SK-N-DZ (cell line): Measurements from ENCODE around the gene UFC1.

ENCODE experiments used
- DNase-seq: peaks from one replicate; pipeline ENCODE4 v3.0.0-alpha.2; 2015; ENCODE audit warnings: low spot score

Gene UFC1

DNA sequence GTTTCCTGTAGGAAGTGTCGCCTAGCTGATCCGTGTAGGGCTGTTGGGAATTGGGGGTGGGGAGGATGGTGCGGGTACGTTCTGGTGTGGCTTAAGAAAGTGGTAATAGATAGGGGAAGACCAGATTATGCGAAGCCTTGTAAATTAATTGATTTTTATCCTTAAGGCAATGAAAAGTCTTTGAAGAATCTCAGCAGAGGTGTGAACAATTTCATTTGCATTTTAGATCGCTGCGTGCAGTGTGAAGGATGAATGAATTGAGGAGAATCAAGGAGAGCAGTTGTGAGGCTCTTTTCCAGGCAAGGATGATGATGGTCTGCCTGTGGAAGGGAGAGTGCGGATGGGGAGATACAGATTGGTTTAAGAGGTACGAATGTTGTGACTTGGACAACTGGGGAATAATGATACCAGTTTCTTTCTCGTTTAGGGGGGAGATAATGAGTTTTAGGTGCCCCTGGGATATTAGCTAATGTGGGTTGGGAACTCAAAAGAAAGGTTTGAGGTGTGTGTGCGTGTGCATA is 20.5 kb upstream of the UFC1 start:
- DNase-seq = no peak

DNA sequence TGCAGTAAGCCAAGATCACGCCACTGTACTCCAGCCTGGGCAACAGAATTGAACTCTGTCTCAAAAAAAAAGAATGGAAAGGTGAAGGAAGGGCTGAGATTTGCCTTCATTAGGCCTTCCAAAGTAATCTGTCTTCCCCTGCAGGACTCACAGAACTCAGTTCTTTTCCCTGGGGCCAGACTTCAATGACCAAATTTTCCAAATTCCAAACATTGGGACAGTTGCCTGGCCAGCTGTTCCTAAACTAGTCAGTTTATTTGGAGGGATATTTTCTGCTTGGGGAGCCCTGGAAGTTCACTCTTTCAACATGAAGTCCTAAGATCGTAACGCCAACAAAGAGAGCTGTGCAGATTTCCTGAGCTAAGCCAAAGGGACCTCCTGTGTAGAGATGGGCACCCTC is 15.9 kb upstream of the UFC1 start:
- no peak for DNase-seq

- DNase-seq = no peak
Measured at GRCh38 chr1:161138431-161138830, 15.3 kb upstream of the UFC1 start.

- peak; percentile 52 for DNase-seq
Measured at GRCh38 chr1:161139766-161140165, 14.0 kb upstream of the UFC1 start.

GRCh38 chr1:161140755-161141400 is 12.9 kb upstream of the UFC1 start:
- no peak for DNase-seq

DNA sequence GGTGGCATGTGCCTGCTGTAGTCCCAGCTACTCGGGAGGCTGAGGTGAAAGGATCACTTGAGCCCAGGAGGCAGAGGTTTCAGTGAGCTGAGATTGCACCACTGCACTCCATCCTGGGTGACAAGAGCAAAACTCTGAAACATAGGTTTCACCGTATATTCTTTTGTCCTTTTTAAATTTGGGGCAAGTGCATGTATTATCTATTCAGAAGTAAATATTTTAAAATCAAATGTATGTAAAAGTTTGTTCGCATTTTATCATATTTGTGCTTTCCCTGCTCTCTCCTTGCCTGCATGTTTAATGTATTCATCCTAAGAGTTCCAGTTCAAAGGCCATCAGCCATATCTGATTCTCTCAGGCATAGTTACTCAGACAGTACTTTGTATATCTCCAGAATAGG is 7.9 kb upstream of the UFC1 start:
- DNase-seq = no peak

DNA sequence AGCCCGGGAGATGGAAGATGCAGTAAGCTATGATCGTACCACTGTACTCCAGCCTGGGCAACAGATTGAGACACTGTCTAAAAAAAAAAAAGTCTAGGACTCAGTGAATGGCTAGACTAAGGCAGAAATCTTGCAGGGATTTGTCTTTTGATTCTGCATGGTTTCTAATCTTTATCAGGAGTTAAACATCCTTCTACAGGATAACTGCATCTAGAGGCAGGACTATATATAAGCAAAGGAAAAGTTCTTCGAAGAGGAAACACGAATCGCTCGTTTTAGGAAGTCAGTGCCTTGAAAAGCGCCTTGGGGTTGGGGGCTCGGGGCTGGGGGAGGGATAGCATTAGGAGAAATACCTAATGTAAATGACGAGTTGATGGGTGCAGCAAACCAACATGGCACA is 602 bp upstream of the UFC1 start:
- DNase-seq = no peak

DNA sequence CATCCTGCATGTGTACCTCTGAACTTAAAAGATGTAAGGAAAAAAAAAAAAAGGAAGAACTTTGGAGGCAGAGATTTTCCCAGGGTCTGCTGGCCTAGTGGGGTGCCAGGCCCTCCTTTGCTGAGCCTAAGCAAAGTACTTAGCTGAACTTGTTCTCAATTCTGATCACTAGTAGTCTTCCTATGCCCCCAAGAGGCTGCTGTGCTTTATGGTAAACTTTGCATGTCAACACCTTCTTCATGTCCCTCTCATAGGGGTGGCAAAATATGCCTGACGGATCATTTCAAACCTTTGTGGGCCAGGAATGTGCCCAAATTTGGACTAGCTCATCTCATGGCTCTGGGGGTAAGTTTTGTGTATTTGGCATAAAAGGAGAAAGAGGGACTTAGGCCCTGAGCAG is 4.1 kb downstream of the UFC1 start:
- no peak for DNase-seq

DNA sequence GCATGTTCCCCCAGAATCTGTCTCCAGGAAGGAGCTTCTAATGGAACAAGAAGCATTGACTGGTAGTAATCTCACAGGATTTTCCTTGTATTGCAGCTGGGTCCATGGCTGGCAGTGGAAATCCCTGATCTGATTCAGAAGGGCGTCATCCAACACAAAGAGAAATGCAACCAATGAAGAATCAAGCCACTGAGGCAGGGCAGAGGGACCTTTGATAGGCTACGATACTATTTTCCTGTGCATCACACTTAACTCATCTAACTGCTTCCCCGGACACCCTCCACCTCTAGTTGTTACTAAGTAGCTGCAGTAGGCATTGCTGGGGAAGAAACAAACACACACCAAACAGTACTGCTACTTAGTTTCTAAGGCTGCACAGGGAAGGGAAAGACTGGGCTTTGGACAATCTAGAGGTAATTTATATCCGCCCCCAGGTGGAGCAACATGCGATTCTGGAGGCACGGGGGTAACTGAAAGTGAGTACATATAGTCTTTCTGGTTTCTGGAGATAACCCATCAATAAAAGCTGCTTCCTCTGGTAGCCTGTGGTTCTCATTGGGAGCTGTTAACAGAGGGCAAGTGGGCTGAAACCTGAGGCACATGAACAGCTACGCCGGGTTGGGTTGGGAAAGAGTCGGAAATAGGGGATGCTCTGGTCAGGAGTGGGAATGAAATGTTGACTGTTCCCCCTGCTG is 4.7 kb downstream of the UFC1 start:
- DNase-seq = no peak

- DNase-seq = peak; percentile 92
Measured at GRCh38 chr1:161159087-161159912, 5.5 kb downstream of the UFC1 start, which contains the start of gene USP21. Gene USP21 (plus strand): TSS chr1:161159500. CDS start chr1:161160641, 1,141 bp downstream.

GRCh38 chr1:161159913-161160243 is 6.1 kb downstream of the UFC1 start:
- DNase-seq = no peak

- DNase-seq = no peak
Measured at GRCh38 chr1:161160671-161161145, 6.9 kb downstream of the UFC1 start.

- no peak for DNase-seq
Measured at GRCh38 chr1:161161652-161162051, 7.9 kb downstream of the UFC1 start.

GRCh38 chr1:161162052-161162451 is 8.3 kb downstream of the UFC1 start:
- no peak for DNase-seq

DNA sequence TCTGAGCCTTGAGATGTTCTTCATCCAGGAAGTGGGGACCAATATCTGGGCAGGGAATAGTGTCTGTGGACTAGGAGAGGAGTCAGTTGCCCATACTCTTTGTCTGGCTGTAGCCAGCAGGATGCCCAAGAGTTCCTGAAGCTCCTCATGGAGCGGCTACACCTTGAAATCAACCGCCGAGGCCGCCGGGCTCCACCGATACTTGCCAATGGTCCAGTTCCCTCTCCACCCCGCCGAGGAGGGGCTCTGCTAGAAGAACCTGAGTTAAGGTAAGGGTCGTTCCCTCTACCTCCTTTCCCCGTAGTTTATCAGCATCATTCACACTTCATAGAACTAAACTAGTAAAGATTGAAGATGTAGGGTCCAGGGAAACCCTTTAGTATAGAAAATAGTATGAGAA is 9.0 kb downstream of the UFC1 start:
- no peak for DNase-seq

- DNase-seq = no peak
Measured at GRCh38 chr1:161163793-161164192, 10.0 kb downstream of the UFC1 start.

GRCh38 chr1:161164901-161165610 is 11.3 kb downstream of the UFC1 start:
- DNase-seq = no peak

- peak; percentile 99 for DNase-seq
Measured at GRCh38 chr1:161165742-161166668, 12.2 kb downstream of the UFC1 start, which contains the start of gene PPOX. Gene PPOX (plus strand): TSS chr1:161166426. CDS start chr1:161166848, 422 bp downstream.

GRCh38 chr1:161166669-161167548 is 13.1 kb downstream of the UFC1 start:
- peak; percentile 50 for DNase-seq
